Lung (tissue), 12 donors: Measurements from ENCODE around the gene EDC4. TPM values are rescaled to one million over a fixed set of nuclear protein-coding genes. Genes with fewer than 3 reads are reported as not detected.

Experiments
- ATAC-seq: fragments of 200-7000 bp; cut with Tn5 transposase; one replicate; pipeline ENCODE4 v1.9.1; 2020; ENCODE audit warnings: moderate number of reproducible peaks; ENCODE audit not compliant: insufficient read depth, low FRiP score
- DNase-seq, 3 donors: peaks; one replicate each; pipeline ENCODE4 v3.0.0-alpha.2; 2013 to 2017
- H3K27ac ChIP-seq, 2 donors: one replicate each; pipeline ENCODE4 v1.5.1; 2013; ENCODE audit warnings: mild to moderate bottlenecking in 2 of 2, moderate library complexity in 2 of 2, control low read depth in 1 of 2, inconsistent platforms in 1 of 2, low read depth in 1 of 2, low read length in 1 of 2
- H3K27me3 ChIP-seq, 3 donors: one replicate each; pipeline ENCODE4 v1.5.1; 2013; ENCODE audit warnings: low read length in 2 of 3; ENCODE audit not compliant: control insufficient read depth in 3 of 3, insufficient read depth in 3 of 3
- H3K36me3 ChIP-seq, 4 donors: one replicate each; pipeline ENCODE4 v1.5.1; 2013; ENCODE audit warnings: low read length in 4 of 4, mild to moderate bottlenecking in 1 of 4, moderate library complexity in 1 of 4; ENCODE audit not compliant: control insufficient read depth in 4 of 4, insufficient read depth in 4 of 4
- H3K4me1 ChIP-seq, 5 donors: one replicate each; pipeline ENCODE4 v1.5.1; 2013; ENCODE audit warnings: low read length in 5 of 5, mild to moderate bottlenecking in 2 of 5, moderate library complexity in 1 of 5; ENCODE audit not compliant: control insufficient read depth in 5 of 5, insufficient read depth in 5 of 5
- H3K4me3 ChIP-seq: one replicate; pipeline ENCODE4 v1.5.1; 2013; ENCODE audit warnings: mild to moderate bottlenecking, control low read depth, moderate library complexity
- H3K9ac ChIP-seq, 2 donors: one replicate each; pipeline ENCODE4 v1.5.1; 2013; ENCODE audit warnings: low read length in 2 of 2, control low read depth in 1 of 2; ENCODE audit not compliant: insufficient read depth in 1 of 2
- H3K9me3 ChIP-seq, 4 donors: one replicate each; pipeline ENCODE4 v1.5.1; 2013; ENCODE audit warnings: low read length in 3 of 4, mild to moderate bottlenecking in 1 of 4, moderate library complexity in 1 of 4; ENCODE audit not compliant: control insufficient read depth in 4 of 4, insufficient read depth in 3 of 4
- CTCF ChIP-seq: IDR thresholded peaks from 2 replicates; pipeline ENCODE4 v1.5.1; 2012; ENCODE audit warnings: mild to moderate bottlenecking; ENCODE audit errors: control extremely low read depth, extremely low read depth
- WGBS, 2 donors: extraction: QIAGEN DNeasy Blood & Tissue Kit; methylation state at CpG; one replicate each; pipeline ENCODE4 v1.1.7; 2013; 5-methylcytosine and 5-hydroxymethylcytosine counted together
- polyA plus RNA-seq, 2 donors: library from polyadenylated mRNA; stranded (reverse); fragments of 200-250 nt; gene quantifications; one replicate each; pipeline ENCODE4 v1.2.1, GENCODE V29; 2013
- total RNA-seq, 2 donors: library from RNA; depleted of rRNA in 1 of 2; stranded (reverse); fragments of >200 nt in 1 of 2; gene quantifications; one replicate each; pipeline ENCODE4 v1.2.1, GENCODE V29; 2014 to 2021
- donor health status: control.
- donor health status: control.
- donor health status: Bipolar disorder and iron deficiency.
- donor health status: healthy.
- donor health status: DM: yes; HTN: yes; CAD: no.

The EDC4 gene
- total and polyA plus RNA-seq, 4 donors = 33.5 to 60.5 (median 39.5) TPM

DNA sequence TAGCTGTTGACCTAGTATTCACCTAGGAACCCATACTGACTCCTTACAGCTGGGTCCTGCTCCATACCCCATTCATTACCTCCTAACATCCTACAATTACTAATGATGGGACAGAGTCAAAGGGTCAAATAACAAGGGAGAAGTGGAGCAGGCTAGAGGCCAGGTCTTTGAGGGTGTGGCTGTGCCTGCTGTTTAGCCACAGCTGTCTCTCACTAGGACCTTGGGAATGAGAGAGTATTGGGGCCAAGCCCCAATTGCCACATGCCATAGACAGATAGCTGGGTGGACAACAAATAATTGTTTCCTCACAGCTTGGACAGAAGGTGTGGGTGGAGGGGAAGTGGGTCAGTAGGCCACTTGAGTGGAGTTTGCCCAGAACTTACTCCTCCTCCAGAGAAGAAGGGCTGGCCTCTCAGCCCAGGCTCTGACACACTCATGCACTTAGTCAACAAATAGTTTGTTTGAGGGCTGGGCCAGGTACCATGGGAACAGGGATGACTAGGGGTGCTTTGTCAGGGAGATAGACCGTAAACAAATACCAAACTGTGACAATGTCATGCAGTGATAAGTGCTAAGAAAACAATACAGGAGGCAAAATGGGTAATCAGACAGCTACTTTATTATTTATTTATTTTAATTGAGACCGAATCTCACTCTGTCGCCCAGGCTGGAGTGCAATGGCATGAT lies 15.2 kb upstream of the EDC4 start:
- H3K27ac ChIP-seq = peak overlapping the region; percentile 84 to 94
- no peaks in the 10 kb centered on the region for H3K9me3 ChIP-seq
- H3K4me3 ChIP-seq = no peak overlapping the region
- DNase-seq = peak in 2 of 3 donors; percentile 39 to 44
- H3K4me1 ChIP-seq = peaks cover 0 to 49% (median 12%) of the 10 kb centered on the region in 5 donors
- WGBS, 2 donors = 32 to 69% methylated on average over 3 of the region's 3 CpGs
- TF ChIP-seq CTCF = no peak
- ATAC-seq = peak; percentile 91
- H3K27me3 ChIP-seq = no peaks in the 10 kb centered on the region
- peaks cover 0 to 9% (median 6%) of the 10 kb centered on the region in 4 donors for H3K36me3 ChIP-seq
- peak overlapping the region in 1 of 2 donors; percentile 17 for H3K9ac ChIP-seq

DNA sequence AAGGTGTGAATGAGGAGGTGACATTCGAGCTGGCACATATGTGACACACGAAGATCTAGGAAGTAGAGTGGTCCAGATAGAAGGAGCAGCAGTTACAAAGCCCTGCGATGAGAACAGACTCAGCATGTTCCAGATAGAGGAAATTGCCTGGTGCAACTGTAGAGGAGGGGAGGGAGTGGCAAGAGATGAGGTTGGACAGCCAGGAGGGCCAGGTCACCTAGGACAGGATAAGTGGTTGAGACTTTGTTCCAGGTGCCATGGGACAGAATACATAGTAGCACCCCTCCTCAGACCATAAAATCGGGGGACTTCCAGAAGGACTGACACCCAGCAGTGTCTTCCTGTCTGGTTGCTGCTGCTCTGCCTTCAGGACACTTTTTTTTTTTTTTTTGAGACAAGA lies 14.4 kb upstream of the EDC4 start:
- DNase-seq (no peak), ATAC-seq (no peak)
- H3K27ac ChIP-seq = peak overlapping the region; percentile 84 to 94
- H3K9me3 ChIP-seq = no peaks in the 10 kb centered on the region
- WGBS, 2 donors = 51 to 52% methylated on average over 4 of the region's 4 CpGs
- H3K27me3 ChIP-seq = no peaks in the 10 kb centered on the region
- H3K36me3 ChIP-seq = peaks cover 0 to 9% (median 6%) of the 10 kb centered on the region in 4 donors
- no peak overlapping the region for H3K4me3 ChIP-seq
- peaks cover 0 to 51% (median 12%) of the 10 kb centered on the region in 5 donors for H3K4me1 ChIP-seq
- H3K9ac ChIP-seq = no peak overlapping the region
- no peak for TF ChIP-seq CTCF

GRCh38 chr16:67860589-67861398 lies 12.1 kb upstream of the EDC4 start:
- Histone ChIP-seq H3K4me3 (no peak overlapping the region), H3K9me3 (no peaks in the 10 kb centered on the region), H3K36me3 (peaks cover 0 to 16% (median 6%) of the 10 kb centered on the region in 4 donors), H3K27me3 (no peaks in the 10 kb centered on the region), H3K9ac (no peak overlapping the region), H3K27ac (peak overlapping the region; percentile 35 to 81), H3K4me1 (peaks cover 0 to 45% (median 12%) of the 10 kb centered on the region in 5 donors)
- no peak for TF ChIP-seq CTCF
- no peak for DNase-seq
- ATAC-seq = no peak
- 84 to 92% methylated on average over 8 of the region's 8 CpGs for WGBS, 2 donors
